Mucosa of rectum (tissue), 2 donors: ENCODE data around the gene MRPL57.
"Not testable (repeated sequence)": the region's sequence is repeated elsewhere in the genome, so short reads cannot be mapped to it uniquely, and the experiment has no call there.

Source experiments
- H3K27ac ChIP-seq, 2 donors: one replicate each; pipeline ENCODE4 v1.7.0; 2013; ENCODE audit warnings: inconsistent platforms in 2 of 2, low read depth in 2 of 2, low read length in 2 of 2
- H3K27me3 ChIP-seq, 2 donors: one replicate each; pipeline ENCODE4 v1.7.0; 2013; ENCODE audit warnings: low read length in 2 of 2; ENCODE audit not compliant: control insufficient read depth in 2 of 2, insufficient read depth in 2 of 2
- H3K36me3 ChIP-seq, 2 donors: one replicate each; pipeline ENCODE4 v1.7.0; 2013; ENCODE audit warnings: low read length in 2 of 2; ENCODE audit not compliant: control insufficient read depth in 2 of 2, insufficient read depth in 2 of 2
- H3K4me1 ChIP-seq, 2 donors: one replicate each; pipeline ENCODE4 v1.7.0; 2013; ENCODE audit warnings: low read length in 2 of 2, mild to moderate bottlenecking in 1 of 2; ENCODE audit not compliant: control insufficient read depth in 2 of 2, insufficient read depth in 2 of 2
- H3K4me3 ChIP-seq, 2 donors: one replicate each; pipeline ENCODE4 v1.7.0; 2013; ENCODE audit warnings: low read length in 2 of 2
- H3K9ac ChIP-seq, 2 donors: one replicate each; pipeline ENCODE4 v1.7.0; 2013; ENCODE audit warnings: low read length in 2 of 2, low read depth in 1 of 2, mild to moderate bottlenecking in 1 of 2
- H3K9me3 ChIP-seq, 2 donors: one replicate each; pipeline ENCODE4 v1.7.0; 2013; ENCODE audit warnings: low read length in 2 of 2; ENCODE audit not compliant: control insufficient read depth in 2 of 2
- donor health status: healthy.
- donor health status: Normal muscosa, but diverticular disease.

MRPL57 gene

DNA sequence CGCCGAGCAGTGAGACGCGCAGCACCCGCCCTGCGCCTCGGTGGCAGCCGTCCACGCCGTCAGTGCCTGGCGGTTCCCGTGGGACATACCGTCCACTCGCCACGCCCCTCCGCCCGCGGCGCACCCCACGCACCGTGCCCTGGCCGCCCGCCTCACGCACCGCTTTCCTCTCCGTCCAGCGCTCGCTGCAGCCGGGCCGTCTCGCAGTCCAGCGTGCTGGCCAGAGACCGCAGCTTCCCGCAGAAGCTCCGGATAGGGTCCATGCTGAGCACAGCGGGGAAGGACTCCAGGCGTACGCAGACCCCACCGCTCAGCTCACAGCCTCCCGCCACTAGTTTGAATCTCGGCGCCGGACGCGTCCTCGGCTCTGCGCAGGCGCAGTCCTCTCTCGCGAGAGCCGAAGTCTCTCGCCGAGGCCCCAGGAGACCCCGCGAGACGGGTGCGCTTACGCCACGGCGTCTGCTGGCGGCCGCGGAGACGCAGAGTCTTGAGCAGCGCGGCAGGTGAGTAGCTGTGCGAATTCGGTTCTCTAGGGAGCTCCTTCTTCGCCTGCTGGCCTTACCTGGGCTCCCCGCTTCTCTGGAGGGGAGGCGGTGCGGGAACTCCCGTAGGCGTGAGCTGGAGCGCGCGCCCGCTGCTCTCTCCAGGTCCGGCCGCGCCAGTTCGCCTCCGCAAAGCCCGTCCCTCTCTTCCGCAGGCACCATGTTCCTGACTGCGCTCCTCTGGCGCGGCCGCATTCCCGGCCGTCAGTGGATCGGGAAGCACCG lies at the start of gene MRPL57, which contains the start of gene SKA3:
Gene MRPL57, plus strand, starts transcription at position 444 of the 767 bp plus-strand sequence. Its CDS starts 259 bp downstream, at position 703.
Gene SKA3, minus strand, starts transcription at position 338 of the 767 bp plus-strand sequence. Its CDS starts 75 bp downstream, at position 263.
- Histone ChIP-seq H3K9me3 (no peaks in the 10 kb centered on the region), H3K9ac (peak within 1 kb of the TSS; percentile 74 to 95), H3K4me1 (peaks cover 7 to 12% of the 10 kb centered on the region in 2 donors), H3K36me3 (no peaks in the 10 kb centered on the region), H3K4me3 (peak within 1 kb of the TSS; percentile 88), H3K27me3 (no peaks in the 10 kb centered on the region), H3K27ac (peak within 1 kb of the TSS; percentile 98)

DNA sequence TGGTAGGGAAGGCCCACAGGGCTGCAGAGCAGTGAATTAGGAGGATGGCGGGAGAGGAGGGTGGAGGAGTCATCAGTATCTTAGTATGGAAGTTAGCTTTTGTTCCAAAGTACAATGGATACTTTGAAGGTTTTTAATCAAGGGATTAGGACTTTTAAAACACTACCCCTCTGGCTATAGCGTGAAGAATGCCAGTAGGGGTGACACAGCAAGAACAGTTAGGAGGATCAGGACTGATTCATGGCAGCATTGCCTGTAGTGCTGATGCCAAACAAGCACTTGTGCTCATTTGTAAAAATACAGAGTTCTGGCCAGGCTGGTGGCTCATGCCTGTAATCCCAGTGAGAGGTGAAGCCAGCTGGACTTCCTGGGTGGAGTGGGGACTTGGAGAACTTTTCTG lies 46.3 kb upstream of the MRPL57 start:
- Histone ChIP-seq H3K27me3 (no peaks in the 10 kb centered on the region), H3K27ac (no peak overlapping the region), H3K4me1 (peaks cover 0 to 2% of the 10 kb centered on the region in 2 donors), H3K9ac (no peak overlapping the region), H3K4me3 (no peak overlapping the region), H3K36me3 (no peaks in the 10 kb centered on the region), H3K9me3 (no peaks in the 10 kb centered on the region)

DNA sequence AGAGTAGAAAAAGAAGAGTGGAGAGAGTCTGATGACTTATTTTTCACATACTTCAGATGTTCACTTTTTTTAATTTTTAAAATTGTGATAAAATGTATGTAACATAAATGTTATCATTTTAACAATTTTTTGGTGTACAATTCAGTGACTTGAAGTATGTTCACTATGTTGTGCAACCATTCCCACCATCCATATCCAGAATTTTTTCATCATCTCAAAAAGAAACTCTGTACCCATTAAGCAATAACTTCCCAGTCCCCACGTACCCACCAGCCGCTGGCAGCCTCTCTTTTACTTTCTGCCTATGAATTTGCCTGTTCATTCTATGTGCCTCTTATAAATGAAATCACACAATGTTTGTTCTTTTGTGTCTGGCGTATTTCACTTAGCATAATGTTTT lies 43.4 kb upstream of the MRPL57 start:
- no peaks in the 10 kb centered on the region for H3K27me3 ChIP-seq
- H3K4me3 ChIP-seq: no peak overlapping the region
- H3K27ac ChIP-seq: no peak overlapping the region
- H3K9me3 ChIP-seq: no peaks in the 10 kb centered on the region
- peaks cover 0 to 2% of the 10 kb centered on the region in 2 donors for H3K4me1 ChIP-seq
- no peak overlapping the region for H3K9ac ChIP-seq
- H3K36me3 ChIP-seq: no peaks in the 10 kb centered on the region

DNA sequence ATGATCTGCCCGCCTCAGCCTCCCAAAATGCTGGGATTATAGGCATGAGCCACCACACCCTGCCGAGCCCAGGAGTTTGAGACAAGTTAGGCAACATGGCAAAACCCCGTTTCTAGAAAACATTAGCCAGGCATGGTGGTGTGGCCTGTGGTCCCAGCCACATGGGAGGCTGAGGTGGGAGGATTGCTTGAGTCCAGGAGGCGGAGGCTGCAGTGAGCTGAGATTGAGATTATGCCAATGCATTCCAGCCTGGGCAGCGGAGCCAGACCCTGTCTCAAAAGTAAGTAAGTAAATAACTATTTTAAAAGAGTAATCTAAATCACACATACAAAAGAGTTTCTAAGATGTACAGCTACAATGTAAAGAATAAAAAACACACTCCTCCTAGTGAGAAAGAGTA lies 42.0 kb upstream of the MRPL57 start:
- Histone ChIP-seq H3K4me3 (no peak overlapping the region), H3K27me3 (no peaks in the 10 kb centered on the region), H3K9ac (no peak overlapping the region), H3K36me3 (no peaks in the 10 kb centered on the region), H3K4me1 (peaks cover 0 to 2% of the 10 kb centered on the region in 2 donors), H3K9me3 (no peaks in the 10 kb centered on the region), H3K27ac (no peak overlapping the region)

DNA sequence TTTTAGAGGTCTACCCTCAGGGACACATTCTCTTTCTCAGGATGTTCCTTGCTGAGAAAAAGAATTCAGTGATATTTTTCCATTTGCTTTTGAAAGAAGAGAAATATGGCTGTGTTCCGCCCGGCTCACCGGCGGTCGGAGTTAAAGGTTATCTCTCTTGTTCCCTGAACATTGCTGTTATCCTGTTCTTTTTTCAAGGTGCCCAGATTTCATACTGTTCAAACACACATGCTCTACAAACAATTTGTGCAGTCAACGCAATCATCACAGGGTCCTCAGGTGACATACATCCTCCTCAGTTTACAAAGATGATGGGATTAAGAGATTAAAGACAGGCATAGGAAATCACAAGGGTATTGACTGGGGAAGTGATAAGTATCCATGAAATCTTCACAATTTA lies 40.6 kb upstream of the MRPL57 start:
- not testable (repeated sequence) for H3K36me3 ChIP-seq, H3K27me3 ChIP-seq, H3K9me3 ChIP-seq, H3K4me3 ChIP-seq, H3K4me1 ChIP-seq, H3K9ac ChIP-seq, H3K27ac ChIP-seq

DNA sequence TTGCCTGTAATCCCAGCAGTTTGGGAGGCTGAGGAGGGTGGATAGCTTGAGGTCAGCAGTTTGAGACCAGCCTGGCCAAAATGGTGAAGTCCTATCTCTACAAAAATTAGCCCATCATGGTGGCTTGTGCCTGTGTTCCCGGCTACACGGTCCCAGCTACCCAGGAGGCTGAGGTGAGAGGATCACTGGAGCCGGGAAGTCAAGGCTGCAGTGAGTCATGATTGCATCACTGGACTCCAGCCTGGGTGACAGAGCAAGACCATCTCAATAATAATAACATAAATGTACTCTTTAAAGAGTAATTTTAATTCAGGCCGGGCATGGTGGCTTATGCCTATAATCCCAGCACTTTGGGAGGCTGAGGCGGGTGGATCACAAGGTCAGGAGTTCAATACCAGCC lies 38.8 kb upstream of the MRPL57 start:
- no peak overlapping the region for H3K9ac ChIP-seq
- no peak overlapping the region for H3K4me3 ChIP-seq
- no peaks in the 10 kb centered on the region for H3K9me3 ChIP-seq
- H3K27ac ChIP-seq: no peak overlapping the region
- H3K4me1 ChIP-seq: peaks cover 11% of the 10 kb centered on the region in 2 donors
- peaks cover 2 to 3% of the 10 kb centered on the region in 2 donors for H3K36me3 ChIP-seq
- no peaks in the 10 kb centered on the region for H3K27me3 ChIP-seq

DNA sequence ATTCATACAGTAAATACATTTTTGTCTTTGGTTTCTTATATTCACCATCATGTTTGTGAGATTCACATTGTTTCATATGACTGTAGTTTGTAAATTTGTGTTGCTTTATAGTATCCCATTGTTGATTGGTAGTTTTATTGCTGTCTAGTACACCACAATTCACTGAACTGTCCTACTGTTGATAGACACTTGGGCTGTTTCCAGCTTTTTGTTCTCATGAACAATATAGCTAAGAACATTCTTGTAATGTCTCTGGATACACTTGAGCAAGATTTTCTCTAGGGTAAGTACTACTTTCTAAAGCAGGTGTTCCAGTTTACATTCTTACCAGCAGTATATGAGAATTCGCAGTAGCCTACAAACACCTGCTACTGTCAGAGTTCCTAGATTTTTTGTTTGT lies 37.9 kb upstream of the MRPL57 start:
- H3K4me1 ChIP-seq: peaks cover 15 to 17% of the 10 kb centered on the region in 2 donors
- no peaks in the 10 kb centered on the region for H3K27me3 ChIP-seq
- H3K4me3 ChIP-seq: no peak overlapping the region
- no peaks in the 10 kb centered on the region for H3K9me3 ChIP-seq
- H3K36me3 ChIP-seq: peaks cover 6% of the 10 kb centered on the region in 2 donors
- no peak overlapping the region for H3K9ac ChIP-seq
- H3K27ac ChIP-seq: no peak overlapping the region

DNA sequence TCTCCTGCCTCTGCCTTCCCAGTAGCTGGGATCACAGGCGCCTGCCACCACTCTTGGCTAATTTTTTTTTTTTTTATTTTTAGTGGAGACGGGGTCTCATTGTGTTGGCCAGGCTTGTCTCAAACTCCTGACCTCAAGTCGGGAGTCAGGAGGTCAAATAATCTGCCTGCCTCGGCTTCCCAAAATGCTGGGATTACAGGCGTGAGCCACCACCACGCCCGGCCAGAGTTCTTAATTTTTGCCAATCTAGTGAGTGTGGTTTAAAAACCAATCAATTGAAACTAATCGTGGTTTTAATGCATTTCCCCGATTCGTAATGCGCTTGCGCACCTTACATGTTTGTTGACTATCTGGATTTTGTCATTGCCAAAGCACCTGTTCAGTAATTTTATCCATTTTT lies 37.1 kb upstream of the MRPL57 start:
- Histone ChIP-seq H3K4me3 (peak overlapping the region; percentile 91 to 97), H3K4me1 (peaks cover 14 to 19% of the 10 kb centered on the region in 2 donors), H3K9ac (peak overlapping the region in 1 of 2 donors; percentile 90), H3K9me3 (no peaks in the 10 kb centered on the region), H3K27ac (peak overlapping the region; percentile 85 to 93), H3K27me3 (no peaks in the 10 kb centered on the region), H3K36me3 (peaks cover 6% of the 10 kb centered on the region in 2 donors)

DNA sequence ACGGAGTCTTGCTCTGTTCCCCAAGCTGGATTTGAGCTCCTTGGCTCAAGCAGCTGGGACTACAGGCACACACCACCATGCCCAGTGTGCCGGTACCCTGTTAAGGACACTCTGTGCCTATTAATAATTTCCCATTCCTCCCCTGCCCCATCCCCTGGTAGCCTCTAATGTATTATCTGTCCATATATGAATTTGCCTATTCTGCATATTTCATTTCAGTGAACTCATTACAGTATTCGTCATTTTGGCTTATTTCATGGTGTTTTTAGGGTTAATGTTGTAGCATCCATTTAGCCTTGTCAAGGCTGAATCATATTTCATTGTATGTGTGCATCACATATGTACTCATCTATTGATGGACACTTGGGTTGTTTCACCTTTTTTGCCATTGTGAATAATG lies 33.7 kb upstream of the MRPL57 start:
- Histone ChIP-seq H3K9ac (no peak overlapping the region), H3K27me3 (no peaks in the 10 kb centered on the region), H3K9me3 (no peaks in the 10 kb centered on the region), H3K27ac (no peak overlapping the region), H3K36me3 (peaks cover 20 to 24% of the 10 kb centered on the region in 2 donors), H3K4me1 (peaks cover 14 to 19% of the 10 kb centered on the region in 2 donors), H3K4me3 (no peak overlapping the region)

DNA sequence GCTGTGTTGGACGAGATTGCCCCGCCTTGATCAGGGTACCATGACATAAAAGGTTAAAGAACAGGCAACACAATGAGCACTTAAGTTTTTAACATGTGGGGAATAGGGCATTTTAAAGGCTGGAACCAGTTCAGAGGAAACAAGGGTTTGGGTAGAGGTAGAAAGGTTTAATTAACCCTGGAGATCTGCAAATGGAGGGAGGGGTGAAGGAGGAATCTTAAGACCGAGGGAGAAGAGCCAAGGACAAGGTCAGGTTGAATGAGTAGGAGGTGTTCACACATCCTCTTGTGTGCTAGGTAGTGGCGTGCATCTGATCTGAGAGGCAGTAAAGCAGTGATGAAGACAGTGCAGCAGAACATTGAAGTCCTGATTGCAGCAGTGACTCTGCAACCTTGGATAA lies 28.6 kb upstream of the MRPL57 start:
- H3K27ac ChIP-seq: no peak overlapping the region
- H3K27me3 ChIP-seq: no peaks in the 10 kb centered on the region
- H3K9ac ChIP-seq: no peak overlapping the region
- no peak overlapping the region for H3K4me3 ChIP-seq
- H3K9me3 ChIP-seq: no peaks in the 10 kb centered on the region
- H3K36me3 ChIP-seq: peaks cover 20 to 24% of the 10 kb centered on the region in 2 donors
- H3K4me1 ChIP-seq: peaks cover 3 to 6% of the 10 kb centered on the region in 2 donors
